CD14-positive monocyte (primary cell): ENCODE measurements around the gene APOL1. TPM values are rescaled to one million over a fixed set of nuclear protein-coding genes. Genes with fewer than 3 reads are reported as not detected.
"Not testable (repeated sequence)": the region's sequence is repeated elsewhere in the genome, so short reads cannot be mapped to it uniquely, and the experiment has no call there.

Source experiments
- DNase-seq, 3 donors: peaks; one replicate each; pipeline ENCODE4 v3.0.0-alpha.2; 2011 to 2022
- H2AFZ ChIP-seq: 2 replicates; pipeline ENCODE4 v1.6.0; 2012; ENCODE audit warnings: mild to moderate bottlenecking, low read depth, low read length, inconsistent platforms; ENCODE audit not compliant: insufficient read depth, poor library complexity, severe bottlenecking
- H3K27ac ChIP-seq, 2 donors: 1 replicate in 1 of 2; 2 replicates in 1 of 2; pipeline ENCODE4 v1.5.1; 2012 to 2013; ENCODE audit warnings: low read length in 2 of 2, control low read depth in 1 of 2, inconsistent platforms in 1 of 2, low read depth in 1 of 2, mild to moderate bottlenecking in 1 of 2
- H3K27me3 ChIP-seq, 2 donors: one replicate each; pipeline versions ENCODE4 v1.6.0 to v1.6.1; 2011 to 2013; ENCODE audit warnings: low read length in 2 of 2; ENCODE audit not compliant: control insufficient read depth in 2 of 2, insufficient read depth in 2 of 2
- H3K36me3 ChIP-seq, 2 donors: replicated peaks in 1 of 2; 1 replicate in 1 of 2; 2 replicates in 1 of 2; pipeline versions ENCODE4 v1.5.1 to v1.6.1; 2012 to 2013; ENCODE audit warnings: low read length in 2 of 2, control low read depth in 1 of 2, inconsistent platforms in 1 of 2, mild to moderate bottlenecking in 1 of 2; ENCODE audit not compliant: insufficient read depth in 2 of 2, control insufficient read depth in 1 of 2
- H3K4me1 ChIP-seq, 2 donors: 1 replicate in 1 of 2; 2 replicates in 1 of 2; pipeline versions ENCODE4 v1.5.1 to v1.6.1; 2012 to 2013; ENCODE audit warnings: low read length in 2 of 2, control low read depth in 1 of 2, inconsistent platforms in 1 of 2, mild to moderate bottlenecking in 1 of 2, moderate library complexity in 1 of 2; ENCODE audit not compliant: insufficient read depth in 2 of 2, control insufficient read depth in 1 of 2
- H3K4me2 ChIP-seq: replicated peaks from 2 replicates; pipeline ENCODE3; 2012; ENCODE audit warnings: low read length, moderate library complexity, mild to moderate bottlenecking; ENCODE audit not compliant: poor library complexity, severe bottlenecking; ENCODE audit errors: extremely low read depth
- H3K4me3 ChIP-seq, 3 experiments: fragments of 200-600 bp in 1 of 3; sonication (generic) in 1 of 3; replicated peaks in 1 of 3; 1 replicate in 2 of 3; 2 replicates in 1 of 3; pipeline ENCODE4 v1.5.1; 2011 to 2013; ENCODE audit warnings: low read length in 3 of 3, mild to moderate bottlenecking in 3 of 3, control low read depth in 2 of 3, low read depth in 2 of 3, inconsistent platforms in 1 of 3, moderate library complexity in 1 of 3
- H3K79me2 ChIP-seq: 2 replicates; pipeline ENCODE4 v1.6.0; 2012; ENCODE audit warnings: mild to moderate bottlenecking, control low read depth, inconsistent platforms, low read length, moderate library complexity; ENCODE audit not compliant: insufficient read depth
- H3K9ac ChIP-seq: 2 replicates; pipeline ENCODE4 v1.6.0; 2017; ENCODE audit warnings: low read length, mild to moderate bottlenecking; ENCODE audit not compliant: insufficient read depth, poor library complexity, severe bottlenecking
- H3K9me3 ChIP-seq, 2 donors: replicated peaks in 1 of 2; 1 replicate in 1 of 2; 2 replicates in 1 of 2; pipeline versions ENCODE4 v1.5.1 to v1.6.1; 2012 to 2013; ENCODE audit warnings: low read length in 2 of 2, control low read depth in 1 of 2; ENCODE audit not compliant: control insufficient read depth in 1 of 2, insufficient read depth in 1 of 2
- H4K20me1 ChIP-seq: 2 replicates; pipeline ENCODE4 v1.6.0; 2012; ENCODE audit warnings: mild to moderate bottlenecking, low read length, control low read depth, moderate library complexity; ENCODE audit not compliant: insufficient read depth
- H3K27ac Mint-ChIP-seq, 7 donors: one replicate each; pipeline ENCODE4 v1.8.0; 2020; ENCODE audit warnings: mild to moderate bottlenecking in 7 of 7, mixed read lengths in 7 of 7, moderate library complexity in 6 of 7, inconsistent platforms in 2 of 7
- H3K27me3 Mint-ChIP-seq, 3 donors: one replicate each; pipeline ENCODE4 v1.8.0; 2021 to 2022; ENCODE audit warnings: low read depth in 3 of 3, mild to moderate bottlenecking in 3 of 3, mixed read lengths in 3 of 3, moderate library complexity in 3 of 3, inconsistent platforms in 1 of 3
- H3K36me3 Mint-ChIP-seq, 2 donors: one replicate each; pipeline ENCODE4 v1.8.0; 2020; ENCODE audit warnings: mixed read lengths in 2 of 2, inconsistent platforms in 1 of 2, mild to moderate bottlenecking in 1 of 2
- H3K4me1 Mint-ChIP-seq: one replicate; pipeline ENCODE4 v1.8.0; 2020; ENCODE audit warnings: mild to moderate bottlenecking, mixed read lengths
- H3K4me3 Mint-ChIP-seq, 2 donors: one replicate each; pipeline ENCODE4 v1.8.0; 2020; ENCODE audit warnings: mild to moderate bottlenecking in 2 of 2, mixed read lengths in 2 of 2, moderate library complexity in 1 of 2
- H3K9me3 Mint-ChIP-seq, 7 donors: one replicate each; pipeline ENCODE4 v1.8.0; 2020 to 2022; ENCODE audit warnings: mixed read lengths in 7 of 7, mild to moderate bottlenecking in 6 of 7, moderate library complexity in 6 of 7, inconsistent platforms in 2 of 7
- CTCF ChIP-seq: fragments of 200-600 bp; IDR thresholded peaks from one replicate; pipeline ENCODE4 v1.8.0; 2022; ENCODE audit warnings: antibody characterized with exemption, mild to moderate bottlenecking
- WGBS: methylation state at CpG from one replicate; pipeline ENCODE4 v1.1.5; 2013; ENCODE audit warnings: missing lambda C conversion rate; ENCODE audit not compliant: insufficient coverage; 5-methylcytosine and 5-hydroxymethylcytosine counted together
- intact Hi-C, 2 donors: fragments of 100-400 bp; cut with micrococcal nuclease; formaldehyde crosslinking; loops; one replicate each; pipeline versions ENCODE4 v1.15.0 to v1.15.1; 2023
- polyA minus RNA-seq: library from RNA; depleted of rRNA, polyadenylated mRNA; stranded (reverse); fragments of >200 nt; gene quantifications from 2 replicates; pipeline ENCODE4 v1.2.3, GENCODE V29; 2012
- polyA plus RNA-seq, 3 donors: library from polyadenylated mRNA; depleted of rRNA in 1 of 3; unstranded in 2 of 3; stranded (reverse) in 1 of 3; fragments of 300-500 nt in 2 of 3; fragments of >200 nt in 1 of 3; fragmentation: Illumina TruSeq in 2 of 3; gene quantifications; 1 replicate in 2 of 3; 2 replicates in 1 of 3; pipeline ENCODE4 v1.2.3, GENCODE V29; 2012 to 2021
- total RNA-seq, 12 experiments: library from RNA in 1 of 12; stranded (reverse) in 1 of 12; fragments of 120-200 nt in 1 of 12; gene quantifications; one replicate each; pipeline ENCODE4 v1.2.4 and lab custom pipeline; 2013 to 2026; ENCODE audit warnings: mixed read lengths in 6 of 12, inconsistent platforms in 1 of 12

The APOL1 gene
- 17.5 TPM for total RNA-seq (2013)
- 1 to 10 TPM; 3.4 to 7.5 (median 6.1) TPM for polyA plus RNA-seq
- polyA minus RNA-seq: 9.0 and 16.9 TPM in 2 replicates
- total RNA-seq (lab: John Stamatoyannopoulos, UW): 1.8 to 12.0 (median 7.9) reads per million in 11 experiments

DNA sequence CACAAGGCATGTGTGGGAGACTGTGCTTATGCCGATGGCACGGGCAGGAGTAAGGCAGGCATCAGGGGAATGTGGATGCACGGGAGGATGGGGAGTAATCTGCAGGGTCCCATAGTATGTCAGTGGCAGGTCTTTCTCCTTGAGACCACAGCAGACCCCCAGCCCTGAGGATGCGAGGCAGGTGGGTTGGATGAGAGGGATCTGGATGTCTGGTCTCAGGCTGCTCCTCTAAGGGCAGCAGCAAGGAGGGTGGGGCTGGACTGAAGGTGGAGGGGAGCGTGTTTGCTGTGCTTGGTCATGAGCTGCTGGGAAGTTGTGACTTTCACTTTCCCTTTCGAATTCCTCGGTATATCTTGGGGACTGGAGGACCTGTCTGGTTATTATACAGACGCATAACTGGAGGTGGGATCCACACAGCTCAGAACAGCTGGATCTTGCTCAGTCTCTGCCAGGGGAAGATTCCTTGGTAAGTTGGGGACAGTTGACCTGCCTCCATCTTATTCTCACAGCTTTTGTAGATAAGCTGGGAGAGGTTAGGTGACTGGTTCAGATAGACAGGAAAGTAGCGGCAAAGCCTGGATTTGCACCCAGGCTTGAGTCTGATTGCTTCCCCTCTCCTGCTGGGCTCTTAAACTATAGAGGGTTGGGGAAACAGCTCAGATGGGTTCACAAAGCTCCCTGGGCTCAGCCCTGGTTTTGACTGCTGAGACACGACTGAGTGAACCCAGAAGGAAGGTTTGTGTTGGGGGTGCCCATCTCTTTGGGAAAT, at the start of gene APOL1:
TSS of gene APOL1 (plus strand) at position 380 of the 769 bp plus-strand sequence. CDS start 1,823 bp downstream, outside the sequence.
- Histone ChIP-seq H4K20me1 (no peaks in the 10 kb centered on the region), H3K9ac (peak within 1 kb of the TSS; percentile 69), H2AFZ (peak within 1 kb of the TSS; percentile 89), H3K36me3 (peaks cover 0 to 14% of the 10 kb centered on the region in 2 donors), H3K9me3 (no peaks in the 10 kb centered on the region), H3K4me1 (peaks cover 17 to 23% of the 10 kb centered on the region in 2 donors), H3K27ac (peak within 1 kb of the TSS; percentile 71 to 92), H3K79me2 (no peaks in the 10 kb centered on the region), H3K4me3 (peak within 1 kb of the TSS; percentile 60 to 96 (median 92)), H3K27me3 (no peaks in the 10 kb centered on the region), H3K4me2 (peak within 1 kb of the TSS; percentile 85)
- H3K36me3 Mint-ChIP-seq: peaks cover 18 to 20% of the 10 kb centered on the region in 2 donors
- no peak for TF ChIP-seq CTCF
- H3K4me1 Mint-ChIP-seq: peaks cover 31% of the 10 kb centered on the region
- intact Hi-C loops: no loop called here
- peak; percentile 32 to 53 (median 51) for DNase-seq
- WGBS: 0% methylated on average over 7 of the region's 10 CpGs
- peaks cover 0 to 9% (median 0%) of the 10 kb centered on the region in 7 donors for H3K9me3 Mint-ChIP-seq
- peak within 1 kb of the TSS; percentile 86 to 94 (median 91) for H3K27ac Mint-ChIP-seq
- peaks cover 0 to 3% (median 0%) of the 10 kb centered on the region in 3 donors for H3K27me3 Mint-ChIP-seq
- H3K4me3 Mint-ChIP-seq: peak within 1 kb of the TSS; percentile 91 to 96

- H3K36me3 Mint-ChIP-seq: not testable (repeated sequence)
These were observed 49.5 kb upstream of the APOL1 start for GRCh38 chr22:36203441-36203840.

More at GRCh38 chr22:36203441-36203840, 49.5 kb upstream of the APOL1 start:
- H3K36me3 ChIP-seq, H3K4me2 ChIP-seq, intact Hi-C loops, H3K27me3 Mint-ChIP-seq, DNase-seq, H3K27me3 ChIP-seq, H3K27ac Mint-ChIP-seq, H3K27ac ChIP-seq, H3K9me3 Mint-ChIP-seq, H4K20me1 ChIP-seq, H3K79me2 ChIP-seq, H3K4me3 Mint-ChIP-seq, H3K9ac ChIP-seq, H3K4me3 ChIP-seq, H2AFZ ChIP-seq, H3K9me3 ChIP-seq: not testable (repeated sequence)
- H3K4me1 Mint-ChIP-seq: peaks cover 45% of the 10 kb centered on the region
- WGBS: 93% methylated on average over 3 of the region's 7 CpGs
- H3K4me1 ChIP-seq: peaks cover 25 to 35% of the 10 kb centered on the region in 2 donors
